Activated effector memory CD4-positive, alpha-beta T cell treated with anti-CD3 and anti-CD28 coated beads, Interleukin-2, amount 50 U/mL, for 16 hours (primary cell): ENCODE data around the gene DCHS2.

Experiments
- DNase-seq: peaks from one replicate; pipeline ENCODE4 v3.0.0-alpha.2; 2020

DCHS2 gene

DNA sequence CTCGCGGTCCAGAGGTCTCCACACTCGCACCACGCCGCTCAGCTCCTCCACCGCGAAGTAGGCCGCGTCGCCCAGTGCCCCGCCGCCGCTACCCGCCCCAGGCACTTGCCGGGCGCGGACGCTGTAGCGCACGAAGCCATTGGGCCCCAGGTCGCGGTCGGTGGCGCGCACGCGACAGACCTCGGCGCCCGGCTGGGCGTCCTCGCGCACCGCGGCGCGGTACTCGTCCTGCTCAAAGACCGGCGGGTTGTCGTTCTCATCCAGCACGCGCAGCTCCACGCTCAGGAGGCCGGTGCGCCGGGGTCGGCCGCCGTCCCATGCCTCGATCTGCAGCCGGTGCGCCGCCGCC lies 1.4 kb downstream of the DCHS2 start:
- no peak for DNase-seq

DNA sequence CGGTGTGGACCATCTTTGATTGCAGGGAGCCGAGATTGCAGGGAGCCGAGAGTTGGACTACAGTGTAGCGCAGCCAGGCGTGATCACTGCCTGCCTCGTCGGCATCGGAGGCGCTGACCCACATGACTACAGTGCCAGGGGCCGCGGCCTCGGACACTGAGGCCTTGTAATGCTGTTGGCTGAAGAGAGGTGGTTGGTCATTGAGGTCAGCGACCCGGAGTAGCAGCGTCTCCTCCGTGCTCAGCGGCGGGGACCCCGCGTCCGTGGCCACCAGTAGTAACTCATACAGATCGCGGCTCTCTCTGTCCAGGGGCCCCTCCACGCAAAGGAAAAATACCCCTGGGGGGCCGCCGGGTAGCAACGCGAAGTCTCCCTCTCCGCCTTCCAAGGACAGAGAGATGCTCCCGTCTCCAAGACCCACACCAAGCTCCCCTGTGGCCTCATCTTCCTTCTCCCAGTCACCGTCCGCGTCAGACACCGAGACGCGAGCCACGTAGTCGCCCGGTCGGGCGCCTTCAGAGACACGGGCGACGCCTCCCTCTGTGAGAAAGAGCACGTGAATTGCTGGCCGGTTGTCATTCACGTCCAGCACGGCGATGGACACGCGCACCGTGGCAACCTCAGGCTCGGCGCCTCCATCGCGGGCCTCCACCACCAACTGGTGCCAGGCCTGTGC lies 1.9 kb downstream of the DCHS2 start:
- no peak for DNase-seq

DNA sequence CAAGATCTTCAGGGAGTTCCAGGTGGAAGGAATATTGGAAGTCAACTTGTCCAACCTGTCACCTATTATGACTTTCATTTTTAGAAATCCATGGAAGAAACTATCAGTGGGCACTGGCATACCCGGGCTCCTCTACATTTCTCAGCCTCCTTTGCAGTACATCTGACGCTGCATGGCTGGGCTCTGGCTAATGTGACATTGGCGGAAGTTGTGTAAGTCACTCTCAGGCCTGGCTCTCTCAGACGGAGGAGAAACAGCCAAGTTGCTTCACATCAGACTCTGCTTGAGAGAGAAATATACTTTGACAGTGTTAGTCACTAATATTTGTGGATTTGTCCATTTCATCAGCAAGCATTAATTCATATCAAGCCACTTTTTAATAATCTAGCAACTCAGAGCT lies 4.5 kb downstream of the DCHS2 start:
- no peak for DNase-seq

DNA sequence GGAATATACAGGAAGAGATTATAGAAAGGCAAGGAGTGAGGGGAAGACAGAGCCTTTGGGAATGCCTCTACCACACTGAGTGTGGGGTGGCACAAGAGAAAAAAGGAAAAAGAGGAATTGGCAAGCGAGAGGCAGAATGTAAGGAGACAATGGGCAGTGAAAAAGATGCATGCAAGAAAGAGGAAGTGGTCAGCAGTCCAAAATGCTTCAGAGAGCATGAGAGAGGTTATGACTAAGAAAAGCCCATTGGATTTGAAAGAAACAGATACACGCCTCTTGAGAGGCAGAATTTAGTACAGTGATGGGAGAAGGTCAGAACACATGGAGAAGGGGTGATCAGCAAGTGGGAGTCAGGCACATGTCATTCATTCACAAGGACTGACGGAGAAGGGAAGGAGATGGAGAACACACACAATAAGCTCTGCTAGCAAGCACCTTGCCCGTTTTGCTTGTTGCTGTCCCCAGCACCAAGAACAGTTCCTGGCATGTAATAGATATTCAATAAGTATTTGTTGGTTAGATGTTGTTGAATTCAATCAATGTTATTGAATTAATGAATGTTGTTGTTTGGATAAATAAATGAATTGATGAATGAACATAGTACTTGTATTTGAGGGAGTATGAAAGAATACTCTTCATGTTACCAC lies 6.3 kb downstream of the DCHS2 start:
- DNase-seq: no peak

DNA sequence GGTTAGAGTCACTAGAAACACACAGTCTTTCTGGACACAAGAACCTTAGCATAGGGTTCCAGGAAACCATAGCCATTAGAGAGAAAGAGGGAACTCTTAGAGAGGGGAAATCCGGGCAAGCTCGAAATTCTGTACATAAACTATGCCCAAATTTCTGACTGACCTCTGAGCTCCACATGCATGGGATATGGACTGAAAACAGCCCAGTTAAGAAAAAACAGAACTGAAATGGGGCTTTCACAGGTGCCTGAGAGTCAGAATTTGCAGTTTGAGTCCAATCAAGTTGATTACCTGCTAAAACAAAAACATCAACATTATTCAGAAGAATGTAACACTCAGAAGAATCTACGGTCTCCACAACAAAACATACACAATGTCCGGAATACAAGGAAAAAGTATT lies 13.1 kb downstream of the DCHS2 start:
- no peak for DNase-seq

DNA sequence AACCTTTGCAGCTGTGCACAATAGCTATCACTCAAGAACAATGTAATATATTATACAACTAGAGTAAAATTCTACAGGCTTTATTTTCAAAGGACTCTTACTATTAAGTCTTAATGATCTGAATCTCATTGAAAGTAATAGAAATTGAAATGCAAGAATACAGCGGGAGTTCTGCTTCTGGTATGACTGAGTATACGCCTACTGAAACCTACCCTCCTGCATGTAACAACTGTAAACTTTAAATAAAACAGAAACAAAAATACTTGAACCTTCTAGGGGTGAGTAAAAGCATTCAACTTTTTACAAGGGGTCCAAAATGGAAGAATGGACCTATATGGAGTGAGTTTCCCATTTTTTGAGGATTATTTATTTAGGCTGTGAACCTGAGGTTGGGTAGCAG lies 13.5 kb downstream of the DCHS2 start:
- DNase-seq: no peak

DNA sequence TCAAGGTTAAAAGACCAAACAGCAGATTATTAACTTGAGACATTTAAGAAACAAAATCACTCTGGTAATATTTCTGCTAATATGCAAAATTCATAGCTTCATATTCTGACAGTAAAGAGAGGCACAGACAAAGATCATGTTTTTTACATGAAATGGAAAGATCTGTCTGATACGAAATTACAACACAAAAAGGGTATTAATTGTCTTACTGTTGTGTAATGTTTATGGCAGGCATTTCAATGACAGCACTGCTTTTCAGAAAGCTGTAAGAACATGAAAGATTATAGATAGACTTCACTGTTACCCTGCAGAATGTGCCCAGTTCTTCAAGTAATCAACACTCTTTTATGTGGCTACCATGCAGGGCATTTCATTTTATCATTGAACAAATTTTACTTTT lies 15.4 kb downstream of the DCHS2 start:
- DNase-seq: no peak

DNA sequence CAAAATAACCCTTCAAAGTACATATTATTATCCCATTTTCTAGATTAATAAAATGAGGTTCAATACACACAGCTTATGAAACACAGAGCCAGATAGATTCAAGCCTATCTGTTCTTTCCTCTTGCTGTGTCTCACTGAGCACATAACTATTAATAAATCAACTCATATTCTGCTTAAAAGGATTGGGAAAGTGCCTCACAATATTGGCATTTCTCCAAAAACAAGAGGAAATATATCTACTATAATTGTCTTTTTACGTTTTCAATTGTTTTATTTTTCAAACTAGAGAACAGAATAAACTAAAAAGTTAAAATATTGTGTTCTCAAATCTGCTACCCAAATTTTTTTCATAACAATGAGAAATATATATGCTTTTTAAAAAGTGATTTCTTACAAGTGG lies 15.8 kb downstream of the DCHS2 start:
- no peak for DNase-seq

DNA sequence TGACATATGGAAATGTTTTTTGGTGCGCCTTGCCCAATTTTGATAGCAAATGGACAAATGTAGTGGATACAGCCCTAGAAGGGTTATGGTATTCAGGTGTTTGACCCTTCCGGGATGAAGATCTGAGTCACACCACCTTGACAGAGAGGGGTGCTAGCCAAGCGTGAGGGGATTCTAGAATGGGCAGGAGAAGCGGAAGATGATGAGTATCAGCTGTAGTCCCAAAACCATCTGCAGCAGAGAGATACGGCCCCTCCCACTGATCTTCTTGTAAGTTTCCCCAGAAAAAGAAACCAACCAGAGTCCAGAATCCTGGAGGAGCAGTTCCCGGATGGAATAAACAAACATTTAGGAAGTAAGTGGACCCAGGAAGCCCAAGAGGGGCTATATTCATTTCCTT lies 18.1 kb downstream of the DCHS2 start:
- DNase-seq: no peak

DNA sequence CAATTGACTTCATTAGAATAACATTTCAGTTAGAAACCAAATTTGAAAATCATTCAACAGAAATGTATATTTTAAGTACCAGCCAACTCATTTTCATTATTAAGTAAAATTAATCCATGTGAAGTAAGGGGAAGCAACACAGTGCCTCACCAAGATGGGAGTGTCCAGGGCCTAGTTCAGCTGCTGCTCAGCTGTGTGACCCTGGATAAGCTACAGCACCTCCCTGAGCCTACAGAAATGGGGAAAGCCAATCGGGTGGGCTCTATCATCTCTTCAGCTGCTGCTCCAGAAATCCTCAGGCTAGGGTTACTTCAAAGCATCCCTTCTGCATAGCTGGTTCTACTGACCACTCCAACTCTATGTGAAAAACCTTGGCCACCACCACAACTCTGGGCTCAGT lies 18.7 kb downstream of the DCHS2 start:
- no peak for DNase-seq

DNA sequence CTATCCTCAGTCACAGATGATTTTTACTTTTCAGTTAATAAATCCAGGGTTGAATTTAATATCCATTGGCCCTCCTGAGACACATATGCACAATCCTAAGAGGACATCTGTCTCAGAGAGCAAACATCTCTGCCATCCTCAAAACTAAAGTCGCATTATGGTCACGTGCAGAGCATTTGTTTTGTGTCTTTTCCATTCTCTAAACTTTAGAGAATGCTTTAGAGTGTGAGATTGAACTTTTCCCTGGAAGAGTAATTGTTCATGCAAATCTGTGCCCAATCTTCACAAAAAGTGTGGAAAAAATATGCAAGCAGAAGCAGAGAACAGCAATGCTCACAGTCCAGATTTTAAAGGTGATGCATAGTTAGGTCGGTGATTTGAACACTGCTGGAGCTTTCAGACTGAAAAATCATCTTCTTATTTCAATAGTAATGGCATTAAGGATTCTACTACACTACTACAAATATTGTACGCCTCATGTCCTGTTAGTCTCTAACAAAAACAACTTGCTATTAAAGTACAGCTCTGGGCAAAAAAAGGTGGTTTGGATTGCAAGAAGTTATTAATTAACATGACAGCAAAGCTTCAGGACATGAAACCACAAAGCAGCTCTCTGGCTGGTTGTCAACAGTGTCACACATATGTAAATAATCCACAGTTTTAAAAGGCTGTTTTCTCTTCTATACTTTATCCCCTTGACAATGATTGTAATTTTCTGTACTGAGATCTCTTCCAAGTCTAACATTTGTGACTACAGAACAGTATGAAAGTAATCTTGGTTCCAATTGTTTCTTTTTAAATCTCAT lies 19.9 kb downstream of the DCHS2 start:
- DNase-seq: no peak

DNA sequence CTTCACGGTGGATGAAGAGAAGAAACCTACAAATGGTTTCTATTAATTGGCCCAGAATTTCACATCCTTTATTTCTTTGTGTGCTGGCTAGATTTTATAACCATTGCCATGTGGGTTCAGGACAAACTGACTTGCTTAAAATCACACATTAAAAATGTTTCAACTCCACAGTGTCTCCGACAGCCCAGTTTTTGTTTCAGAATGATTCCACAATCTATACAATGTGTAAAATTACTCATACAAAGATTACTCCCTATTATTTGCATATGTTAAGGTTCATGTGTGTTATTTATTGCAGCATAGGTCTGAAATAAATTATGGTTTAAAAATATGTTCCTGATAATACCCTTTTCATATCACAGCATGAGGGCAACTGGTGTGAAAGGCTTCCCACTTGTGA lies 20.6 kb downstream of the DCHS2 start:
- no peak for DNase-seq

DNA sequence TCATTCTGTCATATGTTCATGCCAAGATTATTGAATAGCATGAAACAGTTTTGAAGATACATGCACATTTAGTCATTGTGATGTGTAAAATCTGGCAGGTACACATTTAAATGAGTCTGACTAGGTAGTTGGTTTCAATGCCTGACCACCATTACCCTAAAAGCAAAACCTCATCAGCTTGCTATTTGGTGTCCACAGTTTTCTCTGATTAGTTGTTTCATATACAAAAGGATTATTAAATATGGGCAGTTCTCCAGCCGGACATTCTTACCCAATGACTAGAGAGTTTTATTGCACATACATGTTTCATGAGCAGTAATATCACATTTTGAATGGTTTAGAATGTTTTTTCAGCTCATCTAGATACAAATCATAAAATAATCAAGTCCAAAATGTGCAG lies 23.7 kb downstream of the DCHS2 start:
- DNase-seq: no peak

DNA sequence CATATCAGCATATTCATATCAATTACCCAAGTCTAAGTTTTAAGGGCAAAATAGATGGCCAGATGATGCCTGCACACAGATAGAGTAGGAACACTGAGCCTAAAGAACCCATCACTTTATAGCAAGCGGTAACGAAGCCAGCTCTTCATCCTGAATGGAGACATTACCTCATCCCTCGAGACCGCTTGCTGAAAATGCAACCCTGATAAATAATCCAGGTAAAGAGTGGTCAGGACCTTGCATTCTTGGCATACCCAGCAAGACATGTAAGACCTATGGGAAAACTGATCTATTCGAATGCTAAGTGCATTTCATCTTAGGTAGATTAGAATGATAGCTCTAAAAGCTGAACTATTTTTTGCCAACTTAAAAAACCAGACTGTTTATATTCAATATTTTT lies 25.3 kb downstream of the DCHS2 start:
- no peak for DNase-seq

DNA sequence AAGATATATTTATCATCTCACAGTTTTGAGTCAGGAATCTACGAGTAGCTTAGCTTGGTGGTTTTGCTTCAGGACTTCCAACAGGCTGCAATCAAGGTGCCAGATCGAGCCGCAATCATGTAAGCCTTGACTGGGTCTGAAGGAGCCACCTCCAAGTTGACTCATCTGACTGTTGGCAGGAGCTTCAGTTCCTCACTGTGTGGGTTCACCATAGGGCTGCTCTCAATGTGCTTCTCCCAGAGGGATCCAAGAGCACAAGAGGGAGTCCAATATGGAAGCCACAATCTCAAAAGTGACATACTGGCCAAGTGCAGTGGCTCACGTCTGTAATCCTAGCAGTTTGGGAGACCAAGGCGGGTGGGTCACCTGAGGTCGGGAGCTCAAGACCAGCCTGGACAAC lies 26.5 kb downstream of the DCHS2 start:
- no peak for DNase-seq

DNA sequence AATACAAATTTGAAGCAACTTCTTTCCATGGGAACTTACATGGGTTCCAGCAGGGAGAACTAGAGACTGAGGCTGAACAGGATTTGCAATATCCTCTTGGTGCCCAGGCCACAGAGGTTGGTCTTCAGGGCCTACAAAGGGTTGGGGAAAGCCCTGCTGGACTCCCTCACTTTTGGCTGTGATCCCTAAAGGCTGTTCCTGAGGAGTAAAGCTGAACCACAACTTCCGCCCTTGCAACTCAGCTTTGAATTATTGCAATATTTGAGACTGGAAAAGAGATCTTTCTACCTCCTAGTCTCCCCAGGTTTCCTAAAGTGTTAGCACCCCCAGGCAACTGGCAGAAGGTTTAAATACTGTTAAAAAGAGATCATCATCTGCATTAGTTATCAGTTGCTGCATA lies 26.9 kb downstream of the DCHS2 start:
- no peak for DNase-seq

DNA sequence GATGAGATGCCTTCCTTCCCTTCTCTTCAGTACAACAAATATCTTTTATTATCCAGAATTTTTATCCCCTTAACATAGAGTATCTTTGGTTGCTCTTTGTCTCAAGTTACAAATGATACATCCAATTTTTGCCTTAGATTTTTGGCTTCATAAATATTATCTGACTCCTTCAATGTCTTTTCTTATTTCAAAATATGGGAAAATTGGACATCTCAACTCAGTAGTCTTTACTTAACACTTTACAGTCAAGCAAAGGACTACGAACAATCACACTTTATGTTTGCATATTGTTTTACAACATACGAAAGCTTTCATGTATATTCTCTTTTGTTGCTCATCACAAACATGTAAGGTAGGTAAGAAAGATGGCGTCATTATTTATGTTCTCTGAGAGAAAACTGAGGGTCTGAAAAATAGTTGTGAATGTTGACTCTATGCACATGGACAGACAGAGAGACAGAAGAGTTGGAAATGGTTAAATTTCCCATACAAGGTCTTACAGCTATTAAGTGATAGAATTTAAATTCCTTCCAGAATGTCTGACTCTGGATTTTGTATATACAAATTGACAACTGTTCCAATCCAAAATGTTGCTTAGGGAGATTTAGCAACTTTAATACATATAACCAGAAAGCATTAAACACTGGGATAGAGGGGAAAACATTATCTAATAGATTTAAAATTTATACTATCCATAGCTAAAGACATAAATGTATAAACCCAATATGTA lies 29.4 kb downstream of the DCHS2 start:
- no peak for DNase-seq

DNA sequence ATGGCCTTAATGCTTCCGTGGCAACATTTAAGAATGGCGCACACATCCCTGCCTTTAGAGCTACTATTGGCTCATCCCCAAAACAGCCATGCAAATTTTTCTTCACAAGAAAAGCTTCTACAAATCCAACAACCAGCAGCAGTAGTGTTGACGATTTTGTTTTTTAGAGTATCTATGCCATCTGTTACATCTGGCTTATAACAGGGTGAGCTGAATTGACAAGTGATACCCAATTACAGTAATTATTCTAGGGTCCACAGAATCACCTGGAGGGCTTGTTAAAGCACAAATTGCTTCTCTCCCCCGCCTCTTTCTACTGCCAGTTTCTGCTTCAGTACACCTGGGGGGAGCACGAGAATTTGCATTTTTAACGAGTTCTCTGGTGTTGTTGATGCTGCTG lies 34.1 kb downstream of the DCHS2 start:
- DNase-seq: no peak

DNA sequence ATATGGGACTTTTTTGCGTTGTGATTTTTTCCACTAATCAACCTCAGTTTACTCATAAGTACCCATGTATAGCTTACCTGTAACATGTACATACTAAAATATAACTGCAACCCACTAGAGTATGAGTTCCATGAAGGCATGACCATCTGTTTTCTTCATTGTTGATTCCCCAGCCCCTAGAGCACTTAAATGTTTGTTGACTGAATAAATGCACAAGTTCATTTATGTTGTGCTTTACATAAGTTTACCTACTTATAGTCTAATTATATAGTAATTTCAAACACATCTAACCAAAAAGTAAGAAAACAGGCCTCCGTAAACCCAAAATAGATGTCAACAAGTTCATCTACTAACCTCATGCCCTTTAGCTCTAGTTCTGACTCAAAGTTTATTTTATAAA lies 34.7 kb downstream of the DCHS2 start:
- DNase-seq: no peak

DNA sequence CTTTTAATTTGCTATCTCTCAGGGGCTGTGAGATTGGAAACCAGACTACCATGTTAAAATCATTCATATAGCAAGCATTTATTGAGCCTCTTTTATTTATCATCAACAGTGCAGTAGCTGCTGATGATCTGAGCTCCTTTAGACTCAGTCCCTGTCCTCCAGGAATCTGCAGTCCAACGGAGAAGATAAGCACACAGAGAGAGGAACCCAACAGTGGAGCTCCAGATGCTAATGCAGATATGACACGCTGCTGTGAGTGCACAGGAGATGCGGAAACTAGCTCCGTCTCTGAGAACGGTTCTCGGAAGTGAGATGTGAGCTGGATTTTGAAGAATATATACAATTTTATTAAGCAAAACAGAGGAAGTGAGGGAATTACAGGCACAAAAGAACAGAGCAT lies 35.4 kb downstream of the DCHS2 start:
- DNase-seq: no peak

DNA sequence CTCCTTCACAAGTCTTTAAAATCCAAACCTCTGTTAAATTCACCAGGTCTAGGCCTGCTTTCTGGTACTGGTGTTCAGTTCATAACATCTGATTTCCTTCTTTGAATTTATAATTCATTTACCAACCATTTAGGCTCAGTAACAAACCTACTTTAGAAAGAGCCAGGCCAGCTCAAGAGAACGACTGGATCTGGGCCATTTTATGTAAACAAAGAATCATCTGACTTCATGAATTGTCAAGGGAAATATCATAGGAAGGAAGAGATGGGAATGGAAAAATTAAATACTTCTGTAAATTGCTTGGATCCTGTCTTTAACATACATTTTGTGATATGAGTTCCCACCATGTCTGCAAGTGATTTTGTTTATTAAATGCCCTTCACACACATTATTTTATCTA lies 36.5 kb downstream of the DCHS2 start:
- DNase-seq: no peak

DNA sequence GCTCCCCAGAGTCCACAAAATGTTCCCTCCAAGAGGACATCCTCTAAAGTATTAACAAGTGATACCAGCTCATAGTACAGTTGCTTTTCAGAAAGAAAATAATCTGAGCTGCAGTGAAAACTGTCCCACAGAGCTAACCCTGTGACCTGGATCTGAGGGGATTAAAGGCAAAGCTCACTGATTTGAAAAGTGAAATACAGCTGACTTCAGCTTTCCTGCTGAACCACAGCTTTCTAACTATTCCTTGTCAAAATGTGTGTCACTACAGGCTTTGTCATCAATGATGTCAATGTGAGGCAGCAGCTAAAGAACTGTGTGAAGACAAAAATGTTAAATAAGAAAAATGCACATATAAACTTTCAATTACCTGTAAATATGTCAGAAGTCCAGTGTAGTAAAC lies 36.9 kb downstream of the DCHS2 start:
- DNase-seq: no peak

DNA sequence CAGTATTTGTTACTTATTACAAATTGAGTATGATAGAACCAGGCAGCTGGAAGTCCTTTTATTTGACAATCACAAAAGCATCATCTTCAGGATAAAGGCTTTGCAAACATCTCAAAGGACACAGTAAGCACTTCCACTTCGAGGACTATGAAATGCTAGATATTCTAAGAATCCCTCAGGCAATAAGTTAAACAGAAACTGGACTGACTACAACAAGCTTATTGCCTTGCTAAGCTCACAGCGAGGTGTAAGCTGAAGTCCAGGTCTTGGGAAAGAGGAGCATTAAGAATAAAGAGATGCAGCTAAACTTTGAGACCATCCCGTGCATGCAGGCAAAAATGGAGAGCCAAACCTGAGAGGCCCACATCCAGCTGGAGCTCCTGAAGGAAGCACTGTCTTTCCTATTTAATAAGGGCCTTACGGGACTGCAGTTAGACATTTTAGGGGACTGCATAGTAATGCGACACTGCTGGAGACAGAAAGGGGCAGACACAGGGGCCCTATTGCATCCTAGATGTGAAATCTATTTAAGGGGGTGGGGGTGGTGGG lies 38.7 kb downstream of the DCHS2 start:
- no peak for DNase-seq

DNA sequence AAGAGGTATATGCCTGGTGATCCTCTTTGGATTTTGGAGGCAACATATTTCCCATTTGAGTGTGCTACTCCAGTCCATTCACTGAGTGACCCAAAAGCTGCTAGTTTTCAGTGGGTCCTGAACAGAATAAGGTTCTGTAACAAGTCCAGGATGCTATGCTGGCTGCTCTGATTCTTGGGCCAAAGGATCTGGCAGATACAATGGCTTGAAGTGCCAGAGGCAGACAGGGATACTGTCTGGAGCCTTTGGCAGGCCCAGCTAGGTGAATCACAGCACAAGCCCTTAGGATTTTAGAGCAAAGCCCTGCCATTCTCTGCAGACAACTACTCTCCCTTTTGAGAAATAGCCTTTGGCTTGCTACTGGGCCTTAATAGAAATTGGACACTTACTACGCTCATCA lies 40.6 kb downstream of the DCHS2 start:
- DNase-seq: no peak
